GM12891 (cell line): Measurements from ENCODE around the gene MS4A15.

Source experiments
- POLR2A ChIP-seq: IDR thresholded peaks from 2 replicates; pipeline ENCODE4 v1.6.1; 2011; ENCODE audit warnings: low read depth, low read length, control low read depth
- POU2F2 ChIP-seq: IDR thresholded peaks from 2 replicates; pipeline ENCODE4 v1.6.1; 2011; ENCODE audit warnings: low read depth, mild to moderate bottlenecking, control low read depth, low read length, moderate library complexity

DNA sequence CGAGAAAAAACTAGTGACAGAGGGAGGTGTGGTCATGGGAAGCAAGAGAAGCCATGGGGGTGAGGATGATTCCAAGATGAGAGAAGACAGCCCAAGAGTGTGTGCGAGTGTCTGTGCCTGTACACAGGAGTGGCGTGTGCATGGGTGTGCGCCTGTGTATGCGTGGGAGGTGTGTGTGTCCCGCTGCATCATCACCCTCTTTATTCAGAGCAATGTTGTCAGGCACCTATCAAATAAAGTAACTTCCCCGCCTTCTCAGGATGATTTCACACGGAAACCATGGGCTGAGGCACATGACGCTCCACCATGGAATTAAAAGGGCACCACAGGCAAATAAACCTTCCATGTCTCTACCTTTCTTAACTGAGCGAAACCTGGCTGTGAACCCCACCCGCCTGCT is 53.0 kb downstream of the MS4A15 start:
- no peak for TF ChIP-seq POU2F2
- TF ChIP-seq POLR2A, result no peak
